ELF-1 (cell line): ENCODE measurements around the gene OR6P1.

ENCODE experiments used
- DNase-seq: peaks from one replicate; pipeline ENCODE4 v3.0.0-alpha.2; 2016; ENCODE audit warnings: low read depth, low spot score

The OR6P1 gene

DNA sequence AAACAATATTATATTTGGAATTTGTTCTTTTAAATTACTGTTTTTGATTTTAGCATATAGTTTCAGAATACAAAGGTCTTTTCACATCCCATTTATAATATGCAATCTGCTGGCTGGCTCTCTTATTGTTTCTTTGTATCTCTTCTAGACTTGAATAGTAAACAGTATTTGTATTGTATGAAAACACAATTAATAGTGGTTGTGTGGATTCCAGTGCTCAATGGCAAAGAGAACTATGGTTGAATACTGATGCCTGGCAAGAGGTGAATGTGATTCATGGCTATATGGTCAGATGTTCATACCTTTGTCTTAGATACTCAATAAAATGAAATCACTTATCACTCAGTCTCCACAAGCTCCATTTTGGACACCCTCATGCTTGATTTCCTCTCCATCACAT lies 53.4 kb downstream of the OR6P1 start:
- DNase-seq: no peak
